HCT116 (cell line): ENCODE data around the gene SNAP47. TPM values are rescaled to one million over a fixed set of nuclear protein-coding genes. Genes with fewer than 3 reads are reported as not detected.

Source experiments
- ATAC-seq: fragments of 200-7000 bp; cut with Tn5 transposase; 2 replicates; pipeline ENCODE4 v1.9.1; 2020; ENCODE audit warnings: mild to moderate bottlenecking, moderate library complexity
- BruUV-seq: library from RNA; stranded (reverse); fragments of 400-500 nt; replicated peaks from 2 replicates; lab custom pipeline; 2021; lab: Mats Ljungman, UMichigan
- CTCF ChIA-PET: fragments of 300-600 bp; sonication (Branson Sonifier 250); formaldehyde crosslinking; loops from one replicate; lab custom pipeline; 2021; ENCODE audit warnings: antibody characterized with exemption; lab: Charles Lee
- POLR2A ChIA-PET: fragments of 300-600, 350-600 bp; sonication (Branson Sonifier 250); formaldehyde crosslinking; loops from one replicate; lab custom pipeline; 2021; ENCODE audit warnings: antibody characterized with exemption; lab: Charles Lee
- RAD21 ChIA-PET, 2 experiments: fragments of 300-600 bp; sonication (Branson Sonifier 250); formaldehyde crosslinking; loops; one replicate each; lab custom pipeline; 2023; ENCODE audit warnings: low total read pairs in 2 of 2; ENCODE audit not compliant: uncharacterized antibody in 2 of 2, unreplicated experiment in 2 of 2, low non-redundant PET in 1 of 2; lab: Charles Lee
- DNase-seq: peaks from one replicate; pipeline ENCODE4 v3.0.0-alpha.2; 2010; ENCODE audit warnings: low read depth, low spot score
- H2AFZ ChIP-seq: fragments of 200-600 bp; shearing (Covaris generic), sonication (generic); 2 replicates; pipeline ENCODE4 v1.6.1; 2017; ENCODE audit warnings: low read depth, mixed run types, mixed read lengths, antibody characterized with exemption, low read length; ENCODE audit not compliant: poor library complexity, severe bottlenecking
- H3K27ac ChIP-seq: 2 replicates; pipeline ENCODE4 v1.5.1; 2012; ENCODE audit warnings: low read depth, low read length
- H3K27me3 ChIP-seq: fragments of 200-600 bp; sonication (generic); 2 replicates; pipeline ENCODE4 v1.6.1; 2016; ENCODE audit warnings: mixed run types, low read length, mixed read lengths; ENCODE audit not compliant: insufficient read depth
- H3K36me3 ChIP-seq, 2 experiments: fragments of 200-500 bp in 1 of 2; fragments of 200-600 bp in 1 of 2; sonication (Bioruptor generic) in 1 of 2; sonication (generic) in 1 of 2; 2 replicates each; pipeline versions ENCODE4 v1.5.1 to v1.6.1; 2014 to 2016; ENCODE audit warnings: low read length in 2 of 2, inconsistent platforms in 1 of 2, mixed read lengths in 1 of 2, mixed run types in 1 of 2; ENCODE audit not compliant: insufficient read depth in 2 of 2, control insufficient read depth in 1 of 2
- H3K4me1 ChIP-seq, 2 experiments: fragments of 200-600 bp in 1 of 2; sonication (generic) in 1 of 2; 2 replicates each; pipeline versions ENCODE4 v1.5.1 to v1.6.1; 2012 to 2017; ENCODE audit warnings: low read length in 2 of 2, inconsistent platforms in 1 of 2, mild to moderate bottlenecking in 1 of 2, mixed read lengths in 1 of 2, mixed run types in 1 of 2, moderate library complexity in 1 of 2; ENCODE audit not compliant: insufficient read depth in 2 of 2, control insufficient read depth in 1 of 2
- H3K4me2 ChIP-seq: fragments of 200-600 bp; sonication (generic); 2 replicates; pipeline ENCODE4 v1.6.1; 2017; ENCODE audit warnings: mixed run types, low read length, mixed read lengths
- H3K4me3 ChIP-seq, 2 experiments: fragments of 200-600 bp in 1 of 2; sonication (generic) in 1 of 2; replicated peaks in 1 of 2; 2 replicates each; pipeline ENCODE4 v1.5.1; 2011 to 2016; ENCODE audit warnings: low read length in 2 of 2, control low read depth in 1 of 2, low read depth in 1 of 2, mild to moderate bottlenecking in 1 of 2, mixed read lengths in 1 of 2, mixed run types in 1 of 2
- H3K79me2 ChIP-seq: fragments of 200-600 bp; sonication (generic); 2 replicates; pipeline ENCODE4 v1.6.1; 2017; ENCODE audit warnings: mild to moderate bottlenecking, mixed run types, low read length, moderate library complexity, mixed read lengths; ENCODE audit not compliant: insufficient read depth
- H3K9ac ChIP-seq: fragments of 200-600 bp; sonication (generic); 2 replicates; pipeline ENCODE4 v1.6.1; 2016; ENCODE audit warnings: low read length, mixed read lengths
- H3K9me2 ChIP-seq: fragments of 200-600 bp; sonication (generic), shearing (Covaris generic); 2 replicates; pipeline ENCODE4 v1.6.1; 2017; ENCODE audit warnings: mixed run types, mild to moderate bottlenecking, moderate library complexity; ENCODE audit not compliant: insufficient read depth
- H3K9me3 ChIP-seq, 2 experiments: fragments of 200-500 bp in 1 of 2; fragments of 200-600 bp in 1 of 2; sonication (Bioruptor generic) in 1 of 2; sonication (generic) in 1 of 2; 2 replicates each; pipeline ENCODE4 v1.6.1; 2014 to 2017; ENCODE audit warnings: low read length in 2 of 2, mixed read lengths in 2 of 2, inconsistent platforms in 1 of 2, low read depth in 1 of 2, mild to moderate bottlenecking in 1 of 2, mixed run types in 1 of 2, moderate library complexity in 1 of 2; ENCODE audit not compliant: control insufficient read depth in 1 of 2, insufficient read depth in 1 of 2
- H4K20me1 ChIP-seq: fragments of 200-600 bp; sonication (generic), shearing (Covaris generic); 2 replicates; pipeline ENCODE4 v1.6.1; 2017; ENCODE audit warnings: mixed run types, mild to moderate bottlenecking, moderate library complexity; ENCODE audit not compliant: insufficient read depth
- ATF3 ChIP-seq: IDR thresholded peaks from 2 replicates; pipeline ENCODE4 v1.6.1; 2012
- CBX3 ChIP-seq: IDR thresholded peaks from 2 replicates; pipeline ENCODE4 v1.6.1; 2012; ENCODE audit warnings: low read depth
- CEBPB ChIP-seq: IDR thresholded peaks from 2 replicates; pipeline ENCODE4 v1.6.1; 2012; ENCODE audit warnings: low read depth
- EGR1 ChIP-seq: IDR thresholded peaks from 2 replicates; pipeline ENCODE4 v1.6.1; 2012; ENCODE audit warnings: low read depth
- EZH2phosphoT487 ChIP-seq: fragments of 200-600 bp; IDR thresholded peaks from 2 replicates; pipeline ENCODE4 v1.6.1; 2018; ENCODE audit warnings: antibody characterized with exemption, borderline replicate concordance
- FOSL1 ChIP-seq: IDR thresholded peaks from 2 replicates; pipeline ENCODE4 v1.6.1; 2012; ENCODE audit warnings: low read depth
- JUND ChIP-seq: IDR thresholded peaks from 2 replicates; pipeline ENCODE4 v1.6.1; 2012
- MAX ChIP-seq: IDR thresholded peaks from 2 replicates; pipeline ENCODE4 v1.6.1; 2012
- POLR2AphosphoS5 ChIP-seq: IDR thresholded peaks from 2 replicates; pipeline ENCODE4 v1.6.1; 2011; ENCODE audit warnings: mild to moderate bottlenecking, low read depth, low read length, moderate library complexity
- SIN3A ChIP-seq: IDR thresholded peaks from 2 replicates; pipeline ENCODE4 v1.6.1; 2012; ENCODE audit warnings: low read depth
- SRF ChIP-seq: IDR thresholded peaks from 2 replicates; pipeline ENCODE4 v1.6.1; 2012; ENCODE audit warnings: low read depth
- TCF7L2 ChIP-seq: IDR thresholded peaks from 2 replicates; pipeline ENCODE4 v1.7.0; 2011; ENCODE audit warnings: borderline replicate concordance, inconsistent platforms; ENCODE audit not compliant: insufficient read depth, insufficient read length; ENCODE audit errors: extremely low read depth
- YY1 ChIP-seq: IDR thresholded peaks from 2 replicates; pipeline ENCODE4 v1.6.1; 2011; ENCODE audit warnings: low read length, low read depth, moderate library complexity, mild to moderate bottlenecking; ENCODE audit not compliant: insufficient replicate concordance; ENCODE audit errors: extremely low read depth
- ZBTB33 ChIP-seq: IDR thresholded peaks from 2 replicates; pipeline ENCODE4 v1.6.1; 2011; ENCODE audit warnings: mild to moderate bottlenecking, low read length, moderate library complexity; ENCODE audit not compliant: insufficient replicate concordance; ENCODE audit errors: extremely low read depth
- ZFX ChIP-seq: fragments of 450-650 bp; IDR thresholded peaks from 2 replicates; pipeline ENCODE4 v1.6.1; 2017
- ZNF274 ChIP-seq: fragments of 200-500 bp; sonication (Bioruptor generic); IDR thresholded peaks from 2 replicates; pipeline ENCODE4 v1.6.1; 2014; ENCODE audit warnings: mild to moderate bottlenecking, low read depth, low read length, inconsistent platforms
- intact Hi-C: fragments of 100-400 bp; cut with micrococcal nuclease; formaldehyde crosslinking; loops from 2 replicates; pipeline ENCODE4 v1.10.0; 2022
- total RNA-seq: library from RNA; stranded (reverse); gene quantifications from one replicate; pipeline ENCODE4 v1.2.1, GENCODE V29; 2021; ENCODE audit not compliant: unreplicated experiment

Gene SNAP47
- total RNA-seq, 1 experiment from 2014 or later = 37.9 TPM

- no peaks in the 10 kb centered on the region for H3K9me3 ChIP-seq
- H3K27ac ChIP-seq = no peak overlapping the region
- no peak overlapping the region for H3K4me2 ChIP-seq
- no peak overlapping the region for H3K9ac ChIP-seq
- ChIA-PET RAD21 (no interaction called here), CTCF (no interaction called here), POLR2A (no interaction called here)
- H3K79me2 ChIP-seq = no peaks in the 10 kb centered on the region
- intact Hi-C loops = loop anchor here (5.0 kb wide), 1 partner anchor 162 kb away; the partner anchor contains the start of gene WNT9A
- no peaks in the 10 kb centered on the region for H3K27me3 ChIP-seq
- no peak overlapping the region for H2AFZ ChIP-seq
- no peaks in the 10 kb centered on the region for H4K20me1 ChIP-seq
- H3K9me2 ChIP-seq = no peaks in the 10 kb centered on the region
- TF ChIP-seq SRF (no peak), POLR2AphosphoS5 (no peak), EGR1 (no peak), ATF3 (no peak), JUND (no peak), ZBTB33 (no peak), EZH2phosphoT487 (no peak), MAX (no peak), FOSL1 (no peak), ZNF274 (no peak), SIN3A (no peak), YY1 (no peak), CEBPB (no peak), TCF7L2 (no peak), ZFX (no peak), CBX3 (no peak)
- 0 out of 4 replicates have a peak, but pooled peaks cover 0 to 3% of the 10 kb centered on the region in 2 experiments for H3K36me3 ChIP-seq
- H3K4me1 ChIP-seq = peaks cover 6 to 18% of the 10 kb centered on the region in 2 experiments
- DNase-seq (no peak), ATAC-seq (no peak)
- no peak overlapping the region for H3K4me3 ChIP-seq
- BruUV-seq = no TSS peak
Observed at GRCh38 chr1:227785094-227785804, 50.0 kb downstream of the SNAP47 start.
